OCI-LY7 (cell line): ENCODE results near the gene TDRD12. TPM values are rescaled to one million over a fixed set of nuclear protein-coding genes. Genes with fewer than 3 reads are reported as not detected.

ENCODE experiments used
- BruUV-seq: library from RNA; stranded (reverse); fragments of 400-500 nt; replicated peaks from 2 replicates; lab custom pipeline; 2021; lab: Mats Ljungman, UMichigan
- CTCF ChIA-PET: fragments of 300-600 bp; sonication (Branson Sonifier 250); formaldehyde crosslinking; loops from one replicate; lab custom pipeline; 2022; ENCODE audit warnings: antibody characterized with exemption; ENCODE audit not compliant: unreplicated experiment; lab: Charles Lee
- POLR2A ChIA-PET: fragments of 300-600 bp; sonication (Branson Sonifier 250); formaldehyde crosslinking; loops from one replicate; lab custom pipeline; 2022; ENCODE audit warnings: antibody characterized with exemption; lab: Charles Lee
- DNase-seq: peaks from one replicate; pipeline ENCODE4 v3.0.0-alpha.2; 2015; ENCODE audit warnings: low spot score
- H2AFZ ChIP-seq: fragments of 200-600 bp; sonication (generic), shearing (Covaris generic); 2 replicates; pipeline ENCODE4 v1.6.1; 2014; ENCODE audit warnings: mild to moderate bottlenecking, antibody characterized with exemption, low read length, moderate library complexity
- H3K27ac ChIP-seq: fragments of 200-600 bp; sonication (generic); 2 replicates; pipeline ENCODE4 v1.5.1; 2014; ENCODE audit warnings: mixed run types, low read depth, mild to moderate bottlenecking, moderate library complexity, low read length, inconsistent platforms; ENCODE audit not compliant: poor library complexity, severe bottlenecking
- H3K36me3 ChIP-seq: fragments of 200-600 bp; sonication (generic); 2 replicates; pipeline ENCODE4 v1.6.1; 2014; ENCODE audit warnings: mild to moderate bottlenecking, antibody characterized with exemption, low read length, moderate library complexity, mixed read lengths; ENCODE audit not compliant: insufficient read depth
- H3K4me1 ChIP-seq: fragments of 200-600 bp; sonication (generic); 2 replicates; pipeline ENCODE4 v1.5.1; 2014; ENCODE audit warnings: mild to moderate bottlenecking, low read length; ENCODE audit not compliant: insufficient read depth, poor library complexity, severe bottlenecking
- H3K4me2 ChIP-seq: fragments of 200-600 bp; sonication (generic); 2 replicates; pipeline ENCODE4 v1.6.1; 2014; ENCODE audit warnings: mild to moderate bottlenecking, low read length
- H3K4me3 ChIP-seq: fragments of 200-600 bp; sonication (generic); 2 replicates; pipeline ENCODE4 v1.5.1; 2014; ENCODE audit warnings: mild to moderate bottlenecking, low read depth, low read length; ENCODE audit not compliant: poor library complexity, severe bottlenecking
- H3K79me2 ChIP-seq: fragments of 200-600 bp; sonication (generic); 2 replicates; pipeline ENCODE4 v1.6.1; 2016; ENCODE audit warnings: low read depth, mild to moderate bottlenecking, low read length, moderate library complexity, mixed read lengths; ENCODE audit not compliant: insufficient read depth
- H3K9me2 ChIP-seq: fragments of 200-600 bp; sonication (generic); 2 replicates; pipeline ENCODE4 v1.6.1; 2016; ENCODE audit warnings: mild to moderate bottlenecking, low read length, mixed read lengths; ENCODE audit not compliant: insufficient read depth
- H3K9me3 ChIP-seq: fragments of 200-600 bp; sonication (generic); 2 replicates; pipeline ENCODE4 v1.6.1; 2014; ENCODE audit warnings: mild to moderate bottlenecking, mixed run types, low read length, mixed read lengths
- H4K20me1 ChIP-seq: fragments of 200-600 bp; sonication (generic); 2 replicates; pipeline ENCODE4 v1.6.1; 2014; ENCODE audit warnings: mild to moderate bottlenecking, antibody characterized with exemption, low read length, moderate library complexity, mixed read lengths; ENCODE audit not compliant: insufficient read depth
- EZH2phosphoT487 ChIP-seq: fragments of 200-600 bp; sonication (generic); IDR thresholded peaks from 2 replicates; pipeline ENCODE4 v1.6.1; 2018; ENCODE audit warnings: low read depth, borderline replicate concordance, mild to moderate bottlenecking, mixed run types, antibody characterized with exemption, low read length, moderate library complexity, mixed read lengths
- intact Hi-C: fragments of 100-400 bp; cut with micrococcal nuclease; formaldehyde crosslinking; loops from one replicate; pipeline ENCODE4 v1.10.0; 2022; ENCODE audit not compliant: unreplicated experiment
- total RNA-seq, 2 experiments: library from RNA; depleted of rRNA in 1 of 2; stranded (reverse); fragments of >200 nt in 1 of 2; shearing (Covaris generic) in 1 of 2; gene quantifications; 2 replicates each; pipeline ENCODE4 v1.2.3, GENCODE V29; 2014 to 2022
- TF ChIP-seq, protein P1 (sequence below): fragments of 200-600 bp; sonication (generic); conservative IDR thresholded peaks from 2 replicates; pipeline ENCODE4 v1.5.1; 2014; ENCODE audit warnings: mild to moderate bottlenecking, antibody characterized with exemption, low read length, moderate library complexity, mixed read lengths

Gene TDRD12
- total RNA-seq, 2 experiments from 2014 or later = not detected

DNA sequence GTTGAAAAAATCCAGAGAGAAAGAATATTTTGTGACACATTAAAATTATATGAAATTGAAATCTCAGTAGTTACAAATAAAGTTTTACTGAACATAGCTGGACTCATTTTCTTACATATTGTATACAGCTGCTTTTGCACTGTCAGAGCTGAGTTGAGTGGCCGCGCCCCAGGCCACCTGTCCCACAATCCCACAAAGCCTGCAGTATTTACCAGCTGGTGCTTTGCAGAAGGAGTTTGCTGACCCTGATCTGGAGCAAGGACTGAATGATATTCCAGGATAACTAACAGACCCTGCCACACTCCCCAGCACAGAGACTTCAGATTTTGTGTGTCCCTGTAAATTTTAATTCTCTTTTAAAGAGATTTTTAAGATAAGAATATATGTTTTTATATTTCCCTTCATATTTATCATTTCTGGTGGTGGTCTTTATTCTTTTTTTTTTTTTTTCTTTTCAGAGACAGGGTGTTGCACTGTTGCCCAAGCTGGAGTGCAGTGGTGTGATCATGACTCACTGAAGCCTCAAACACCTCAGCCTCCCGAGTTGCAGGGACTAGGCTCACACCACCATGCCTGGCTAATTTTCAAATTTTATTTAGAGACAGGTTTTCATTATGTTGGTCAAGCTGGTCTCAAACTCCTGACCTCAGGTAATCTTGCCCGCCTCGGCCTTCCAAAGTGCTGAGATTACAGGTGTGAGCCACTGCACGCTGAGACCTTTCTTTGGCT is 48.5 kb downstream of the TDRD12 start:
- no peaks in the 10 kb centered on the region for H3K4me1 ChIP-seq
- no peaks in the 10 kb centered on the region for H3K36me3 ChIP-seq
- H3K79me2 ChIP-seq = no peaks in the 10 kb centered on the region
- H4K20me1 ChIP-seq = no peaks in the 10 kb centered on the region
- TF ChIP-seq EZH2phosphoT487 = no peak
- TF ChIP-seq, protein P1, sequence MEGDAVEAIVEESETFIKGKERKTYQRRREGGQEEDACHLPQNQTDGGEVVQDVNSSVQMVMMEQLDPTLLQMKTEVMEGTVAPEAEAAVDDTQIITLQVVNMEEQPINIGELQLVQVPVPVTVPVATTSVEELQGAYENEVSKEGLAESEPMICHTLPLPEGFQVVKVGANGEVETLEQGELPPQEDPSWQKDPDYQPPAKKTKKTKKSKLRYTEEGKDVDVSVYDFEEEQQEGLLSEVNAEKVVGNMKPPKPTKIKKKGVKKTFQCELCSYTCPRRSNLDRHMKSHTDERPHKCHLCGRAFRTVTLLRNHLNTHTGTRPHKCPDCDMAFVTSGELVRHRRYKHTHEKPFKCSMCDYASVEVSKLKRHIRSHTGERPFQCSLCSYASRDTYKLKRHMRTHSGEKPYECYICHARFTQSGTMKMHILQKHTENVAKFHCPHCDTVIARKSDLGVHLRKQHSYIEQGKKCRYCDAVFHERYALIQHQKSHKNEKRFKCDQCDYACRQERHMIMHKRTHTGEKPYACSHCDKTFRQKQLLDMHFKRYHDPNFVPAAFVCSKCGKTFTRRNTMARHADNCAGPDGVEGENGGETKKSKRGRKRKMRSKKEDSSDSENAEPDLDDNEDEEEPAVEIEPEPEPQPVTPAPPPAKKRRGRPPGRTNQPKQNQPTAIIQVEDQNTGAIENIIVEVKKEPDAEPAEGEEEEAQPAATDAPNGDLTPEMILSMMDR = no peak
- no peaks in the 10 kb centered on the region for H3K9me3 ChIP-seq
- H3K27ac ChIP-seq = no peak overlapping the region
- DNase-seq = no peak
- no peak overlapping the region for H3K4me2 ChIP-seq
- BruUV-seq = no TSS peak
- H2AFZ ChIP-seq = no peak overlapping the region
- intact Hi-C loops = no loop called here
- CTCF ChIA-PET = no interaction called here
- H3K9me2 ChIP-seq = no peaks in the 10 kb centered on the region
- no peak overlapping the region for H3K4me3 ChIP-seq
- POLR2A ChIA-PET = interaction anchor here (0.5 to 0.7 kb wide), 3 partner anchors 12 to 100 kb away, joined by 3 to 6 read pairs (median 3); no protein-coding TSS in a partner anchor

DNA sequence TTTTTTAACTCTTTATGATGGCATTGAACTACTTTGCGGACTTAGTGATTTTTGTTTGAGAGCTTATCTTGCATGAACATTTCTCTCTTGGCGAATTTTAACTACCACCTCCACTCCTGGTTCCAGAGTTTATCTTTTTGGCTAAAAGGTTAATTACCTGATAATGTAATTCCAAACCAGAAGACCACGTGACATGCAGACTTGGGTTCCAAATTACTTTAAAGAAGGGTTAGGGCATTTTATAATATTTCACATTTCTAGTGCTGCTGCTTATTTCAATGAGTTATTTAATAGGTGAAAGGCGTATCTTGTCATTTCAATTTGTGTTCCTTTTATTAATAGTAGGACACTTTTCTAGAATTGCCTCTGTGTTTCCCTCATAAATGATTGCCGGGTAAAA is 52.0 kb downstream of the TDRD12 start:
- Histone ChIP-seq H3K9me2 (no peaks in the 10 kb centered on the region), H4K20me1 (no peaks in the 10 kb centered on the region), H2AFZ (no peak overlapping the region), H3K27ac (no peak overlapping the region), H3K9me3 (no peaks in the 10 kb centered on the region), H3K36me3 (no peaks in the 10 kb centered on the region), H3K79me2 (no peaks in the 10 kb centered on the region), H3K4me3 (no peak overlapping the region), H3K4me1 (no peaks in the 10 kb centered on the region), H3K4me2 (no peak overlapping the region)
- DNase-seq = no peak
- no TSS peak for BruUV-seq
- intact Hi-C loops = no loop called here
- TF ChIP-seq, protein P1 = no peak
- no peak for TF ChIP-seq EZH2phosphoT487
- CTCF ChIA-PET = no interaction called here
- POLR2A ChIA-PET = no interaction called here

DNA sequence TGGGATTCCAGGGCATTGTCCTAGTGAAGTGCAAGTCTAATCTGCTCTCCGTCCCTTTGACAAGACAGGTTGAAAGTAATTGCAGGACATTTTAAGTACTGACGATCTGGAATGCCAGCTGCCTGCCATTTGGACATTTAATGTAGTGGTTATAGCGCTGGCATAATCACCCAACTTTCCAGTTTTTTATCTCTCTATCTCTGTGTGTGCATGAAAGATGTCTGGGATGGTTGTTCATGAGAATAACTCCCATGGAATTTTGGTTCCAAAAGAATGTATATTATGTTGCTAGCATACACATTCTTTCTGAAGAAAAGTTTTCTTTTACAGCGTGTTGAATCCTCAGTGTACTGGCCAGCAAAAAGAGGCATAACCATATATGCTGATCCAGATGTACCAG is 53.6 kb downstream of the TDRD12 start:
- no peak overlapping the region for H3K27ac ChIP-seq
- H3K4me3 ChIP-seq = no peak overlapping the region
- H3K4me2 ChIP-seq = no peak overlapping the region
- H3K36me3 ChIP-seq = no peaks in the 10 kb centered on the region
- no TSS peak for BruUV-seq
- no peaks in the 10 kb centered on the region for H3K79me2 ChIP-seq
- no peaks in the 10 kb centered on the region for H3K4me1 ChIP-seq
- intact Hi-C loops = no loop called here
- POLR2A ChIA-PET = interaction anchor here (0.6 to 0.7 kb wide), 2 partner anchors 81 to 299 kb away, joined by 3 read pairs; no protein-coding TSS in a partner anchor
- H3K9me2 ChIP-seq = no peaks in the 10 kb centered on the region
- TF ChIP-seq EZH2phosphoT487 = no peak
- TF ChIP-seq, protein P1 = no peak
- CTCF ChIA-PET = no interaction called here
- H2AFZ ChIP-seq = no peak overlapping the region
- DNase-seq = no peak
- H4K20me1 ChIP-seq = no peaks in the 10 kb centered on the region
- no peaks in the 10 kb centered on the region for H3K9me3 ChIP-seq
